Lower leg skin (tissue), 4 donors: ENCODE results near the gene COASY. TPM values are rescaled to one million over a fixed set of nuclear protein-coding genes. Genes with fewer than 3 reads are reported as not detected.

Experiments
- DNase-seq, 2 donors: peaks; one replicate each; pipeline ENCODE4 v3.0.0-alpha.2; 2019; ENCODE audit warnings: low spot score in 2 of 2
- H3K4me3 ChIP-seq: fragments of 200-600 bp; sonication (generic); 2 replicates; pipeline ENCODE4 v1.5.1; 2017; ENCODE audit warnings: mild to moderate bottlenecking, low read depth; ENCODE audit not compliant: poor library complexity, severe bottlenecking
- POLR2A ChIP-seq, 2 donors: fragments of 450-650 bp; IDR thresholded peaks; one replicate each; pipeline ENCODE4 v1.6.1; 2016 to 2017; ENCODE audit warnings: antibody characterized with exemption in 2 of 2, mild to moderate bottlenecking in 1 of 2, moderate library complexity in 1 of 2
- WGBS, 2 donors: methylation state at CpG; one replicate each; pipeline ENCODE4 v1.1.5; 2018; 5-methylcytosine and 5-hydroxymethylcytosine counted together
- intact Hi-C: fragments of 100-400 bp; cut with DNase I; formaldehyde crosslinking; loops from one replicate; pipeline ENCODE4 v1.15.0; 2023; ENCODE audit warnings: low total_unique reads
- total RNA-seq, 4 donors: library from RNA; depleted of rRNA; stranded (reverse); fragments of >200 nt; gene quantifications; one replicate each; pipeline ENCODE4 v1.1.0, GENCODE V29; 2016
- TF ChIP-seq, protein P1 (sequence below), 3 donors: fragments of 450-650 bp; IDR thresholded peaks; one replicate each; pipeline ENCODE4 v1.5.1; 2016; ENCODE audit warnings: antibody characterized with exemption in 3 of 3, mild to moderate bottlenecking in 3 of 3, moderate library complexity in 2 of 3

Gene COASY
- total RNA-seq, 4 donors from 2014 or later: 32.4 to 49.5 (median 41.7) TPM

DNA sequence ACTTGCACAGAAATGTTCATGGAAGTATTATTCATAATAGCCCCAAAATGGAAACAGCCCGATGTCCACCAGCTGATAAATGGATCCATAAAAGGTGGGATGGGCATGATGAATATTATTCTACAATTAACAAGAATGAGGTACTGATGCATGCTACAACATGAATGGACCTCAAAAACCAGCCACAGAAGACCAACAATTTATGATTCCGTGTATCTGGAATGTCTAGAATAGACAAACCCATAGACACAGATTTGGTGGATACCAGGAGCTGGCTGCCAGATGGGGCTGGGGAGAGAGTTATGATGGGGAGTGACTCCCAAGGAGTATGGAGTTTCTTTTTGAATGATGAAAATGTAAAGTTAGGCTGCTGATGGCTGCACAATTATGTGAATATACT lies 36.7 kb upstream of the COASY start:
- DNase-seq: no peak
- no peak overlapping the region for H3K4me3 ChIP-seq
- intact Hi-C loops: loop anchor here (5.0 kb wide), 1 partner anchor 103 kb away; the partner anchor contains the start of gene CAVIN1
- 64 to 72% methylated on average over 2 of the region's 2 CpGs for WGBS, 2 donors
- no peak for TF ChIP-seq POLR2A (IDR thresholded peaks at IDR 0.05)
- TF ChIP-seq, protein P1, sequence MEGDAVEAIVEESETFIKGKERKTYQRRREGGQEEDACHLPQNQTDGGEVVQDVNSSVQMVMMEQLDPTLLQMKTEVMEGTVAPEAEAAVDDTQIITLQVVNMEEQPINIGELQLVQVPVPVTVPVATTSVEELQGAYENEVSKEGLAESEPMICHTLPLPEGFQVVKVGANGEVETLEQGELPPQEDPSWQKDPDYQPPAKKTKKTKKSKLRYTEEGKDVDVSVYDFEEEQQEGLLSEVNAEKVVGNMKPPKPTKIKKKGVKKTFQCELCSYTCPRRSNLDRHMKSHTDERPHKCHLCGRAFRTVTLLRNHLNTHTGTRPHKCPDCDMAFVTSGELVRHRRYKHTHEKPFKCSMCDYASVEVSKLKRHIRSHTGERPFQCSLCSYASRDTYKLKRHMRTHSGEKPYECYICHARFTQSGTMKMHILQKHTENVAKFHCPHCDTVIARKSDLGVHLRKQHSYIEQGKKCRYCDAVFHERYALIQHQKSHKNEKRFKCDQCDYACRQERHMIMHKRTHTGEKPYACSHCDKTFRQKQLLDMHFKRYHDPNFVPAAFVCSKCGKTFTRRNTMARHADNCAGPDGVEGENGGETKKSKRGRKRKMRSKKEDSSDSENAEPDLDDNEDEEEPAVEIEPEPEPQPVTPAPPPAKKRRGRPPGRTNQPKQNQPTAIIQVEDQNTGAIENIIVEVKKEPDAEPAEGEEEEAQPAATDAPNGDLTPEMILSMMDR (IDR thresholded peaks at IDR 0.05): no peak

DNA sequence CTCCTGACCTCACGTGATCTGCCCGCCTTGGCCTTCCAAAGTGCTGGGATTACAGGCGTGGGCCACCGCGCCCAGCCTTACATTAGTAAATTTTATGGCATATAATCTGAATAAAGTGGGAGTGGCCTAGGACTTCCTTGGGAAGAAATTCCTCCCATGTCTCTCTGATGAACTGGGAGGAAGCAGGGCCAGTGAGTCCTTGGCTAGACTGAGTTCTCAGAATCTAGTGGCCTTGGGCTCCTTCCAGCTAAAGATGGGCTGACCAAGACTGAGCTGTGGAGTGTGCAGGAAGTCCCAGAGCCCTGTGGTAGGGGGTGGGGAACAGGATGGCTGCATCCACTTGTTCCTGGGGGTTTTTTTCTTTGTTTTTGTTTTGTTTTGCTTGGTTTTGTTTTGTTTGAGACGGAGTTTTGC lies 35.9 kb upstream of the COASY start:
- TF ChIP-seq, protein P1 (IDR thresholded peaks at IDR 0.05): no peak
- TF ChIP-seq POLR2A (IDR thresholded peaks at IDR 0.05): no peak
- WGBS, 2 donors: 70 to 72% methylated on average over 6 of the region's 6 CpGs

DNA sequence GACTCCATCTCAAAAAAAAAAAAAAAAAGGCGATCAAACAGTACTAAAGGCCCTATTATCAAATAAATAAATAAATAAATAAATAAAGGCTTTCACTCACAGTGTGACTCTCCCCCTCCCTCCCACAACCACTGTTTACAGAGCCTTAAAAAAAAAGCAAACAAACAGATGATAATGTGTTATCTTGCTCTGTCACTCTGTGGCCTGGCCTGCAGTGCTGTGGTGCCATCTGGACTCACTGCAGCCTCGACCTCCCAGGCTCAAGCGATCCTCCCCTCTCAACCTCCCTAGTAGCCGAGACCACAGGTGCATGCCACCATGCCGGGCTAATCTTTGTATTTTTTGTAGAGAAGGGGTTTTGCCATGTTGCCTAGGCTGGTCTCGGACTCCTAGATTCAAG lies 34.0 kb upstream of the COASY start:
- no peak for TF ChIP-seq POLR2A (IDR thresholded peaks at IDR 0.05)
- TF ChIP-seq, protein P1 (IDR thresholded peaks at IDR 0.05): no peak
- no peak for DNase-seq
- no peak overlapping the region for H3K4me3 ChIP-seq
- WGBS, 2 donors: 91 to 95% methylated on average over 6 of the region's 6 CpGs
- intact Hi-C loops: loop anchor here (5.0 kb wide), 1 partner anchor 106 kb away; the partner anchor contains the start of gene CAVIN1

More for the DNA sequence above, 35.9 kb upstream of the COASY start:
- no peak for DNase-seq
- intact Hi-C loops: loop anchor here (5.0 kb wide), 1 partner anchor 104 kb away; the partner anchor contains the start of gene CAVIN1
- H3K4me3 ChIP-seq: no peak overlapping the region

DNA sequence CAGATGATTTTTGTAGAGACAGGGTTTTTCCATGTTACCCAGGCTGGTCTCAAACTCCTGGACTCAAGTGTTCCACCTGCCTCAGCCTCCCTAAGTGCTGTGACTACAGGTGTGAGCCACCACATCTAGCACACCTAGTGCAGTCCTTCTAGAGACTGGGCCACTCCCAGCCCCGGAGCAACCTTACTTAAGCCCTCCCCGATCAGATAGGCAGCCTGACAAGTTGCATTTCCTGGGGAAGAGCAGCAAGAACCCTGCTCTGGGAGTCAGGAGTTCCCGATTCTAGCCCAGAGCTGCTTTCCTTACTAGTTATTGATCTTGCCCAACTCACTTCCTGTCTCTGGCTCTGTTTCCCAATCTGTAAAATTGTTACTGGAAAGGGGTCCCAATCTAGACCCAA lies 32.9 kb upstream of the COASY start:
- no peak overlapping the region for H3K4me3 ChIP-seq
- intact Hi-C loops: loop anchor here (5.0 kb wide), 1 partner anchor 107 kb away; the partner anchor contains the start of gene CAVIN1
- TF ChIP-seq, protein P1 (IDR thresholded peaks at IDR 0.05): no peak
- TF ChIP-seq POLR2A (IDR thresholded peaks at IDR 0.05): no peak
- DNase-seq: no peak
- WGBS, 2 donors: 34% methylated on average over 3 of the region's 3 CpGs

DNA sequence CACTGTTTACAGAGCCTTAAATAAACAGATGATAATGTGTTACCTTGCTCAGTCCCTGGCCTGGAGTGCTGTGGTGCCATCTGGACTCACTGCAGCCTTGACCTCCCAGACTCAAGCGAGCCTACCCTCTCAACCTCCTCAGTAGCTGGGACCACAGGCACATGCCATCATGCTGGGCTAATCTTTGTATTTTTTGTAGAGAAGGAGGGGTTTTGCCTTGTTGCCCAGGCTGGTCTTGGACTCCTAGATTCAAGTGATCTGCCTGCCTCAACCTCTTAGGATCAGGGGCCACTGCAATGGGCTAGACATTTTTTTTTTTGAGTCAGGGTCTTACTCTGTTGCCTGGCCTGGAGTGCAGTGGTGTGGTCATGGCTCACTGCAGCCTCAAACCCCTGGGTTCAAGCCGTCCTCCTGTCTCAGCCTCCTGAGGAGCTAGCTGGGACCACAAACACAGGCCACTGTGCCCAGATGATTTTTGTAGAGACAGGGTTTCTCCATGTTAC lies 30.9 kb upstream of the COASY start:
- no peak for DNase-seq
- TF ChIP-seq POLR2A (IDR thresholded peaks at IDR 0.05): no peak
- TF ChIP-seq, protein P1 (IDR thresholded peaks at IDR 0.05): no peak
- intact Hi-C loops: no loop called here
- no peak overlapping the region for H3K4me3 ChIP-seq
- 84 to 93% methylated on average over 2 of the region's 2 CpGs for WGBS, 2 donors
